Activated naive CD4-positive, alpha-beta T cell treated with anti-CD3 and anti-CD28 coated beads for 36 hours (primary cell): ENCODE data around the gene NECAB2. TPM values are rescaled to one million over a fixed set of nuclear protein-coding genes. Genes with fewer than 3 reads are reported as not detected.
"Not testable (repeated sequence)": the region's sequence is repeated elsewhere in the genome, so short reads cannot be mapped to it uniquely, and the experiment has no call there.

Experiments used
- CTCF ChIA-PET: fragments of 350-600 bp; sonication (Branson Sonifier 250); formaldehyde crosslinking; loops from one replicate; lab custom pipeline; 2021; ENCODE audit warnings: antibody characterized with exemption; lab: Charles Lee
- DNase-seq: peaks from one replicate; pipeline ENCODE4 v3.0.0-alpha.2; 2020
- H3K27ac Mint-ChIP-seq: one replicate; pipeline ENCODE4 v1.8.0; 2021; ENCODE audit warnings: mild to moderate bottlenecking, mixed read lengths
- H3K27me3 Mint-ChIP-seq: one replicate; pipeline ENCODE4 v1.8.0; 2021; ENCODE audit warnings: low read depth, mixed read lengths
- H3K36me3 Mint-ChIP-seq: one replicate; pipeline ENCODE4 v1.8.0; 2021; ENCODE audit warnings: low read depth, mixed read lengths
- H3K4me1 Mint-ChIP-seq: one replicate; pipeline ENCODE4 v1.8.0; 2021; ENCODE audit warnings: low read depth, mixed read lengths
- H3K4me3 Mint-ChIP-seq: one replicate; pipeline ENCODE4 v1.8.0; 2021; ENCODE audit warnings: mild to moderate bottlenecking, moderate library complexity, mixed read lengths
- H3K9me3 Mint-ChIP-seq: one replicate; pipeline ENCODE4 v1.8.0; 2021; ENCODE audit warnings: mixed read lengths
- intact Hi-C: fragments of 100-400 bp; cut with micrococcal nuclease; formaldehyde crosslinking; loops from one replicate; pipeline ENCODE4 v1.15.1; 2023
- total RNA-seq, 2 experiments: library from RNA; stranded (reverse); gene quantifications; one replicate each; pipeline ENCODE4 v1.2.3, GENCODE V29; 2021

NECAB2 gene
- total RNA-seq, 2 experiments from 2014 or later: not detected

DNA sequence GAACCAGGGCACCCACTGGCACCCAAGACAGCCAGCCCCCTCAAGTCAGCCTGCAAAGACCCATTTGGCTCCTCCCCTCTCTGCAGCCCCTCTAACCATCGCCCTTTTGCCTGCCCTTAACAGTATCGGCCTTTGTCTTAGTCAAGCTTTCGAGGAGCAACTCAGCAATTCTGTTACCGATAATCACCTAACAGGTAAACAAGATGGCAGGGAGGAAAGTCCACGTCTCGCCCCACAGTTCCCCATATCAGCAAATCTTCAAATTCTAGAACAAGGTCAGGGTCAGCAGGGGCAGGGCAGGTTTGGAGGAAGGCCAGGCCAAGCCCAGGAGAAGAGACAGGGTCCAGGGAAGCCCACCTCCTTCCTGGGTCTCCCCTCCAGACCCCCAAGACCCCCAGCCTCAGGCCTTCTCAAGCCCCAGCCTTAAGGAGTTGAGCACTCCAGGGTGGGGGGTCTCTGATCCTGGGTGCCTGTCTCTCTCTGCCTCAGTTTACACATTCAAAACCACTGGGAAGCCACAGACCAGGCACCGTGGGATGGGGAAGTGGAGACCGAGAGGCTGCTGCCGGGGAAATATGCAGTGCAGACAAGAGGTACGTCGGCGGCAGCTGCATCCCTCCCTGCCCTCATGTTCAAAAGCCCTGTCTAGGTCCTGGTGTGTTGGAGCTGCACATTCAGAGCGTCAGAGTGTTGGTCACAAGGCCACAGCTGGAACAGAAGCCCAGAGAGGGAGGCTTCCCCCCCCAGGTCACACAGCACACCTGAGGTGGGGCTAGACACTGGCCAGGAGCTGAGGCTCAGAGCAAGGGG, 18.9 kb upstream of the NECAB2 start:
- Mint-ChIP-seq H3K4me3 (no peak overlapping the region), H3K27ac (no peak overlapping the region), H3K36me3 (no peaks in the 10 kb centered on the region), H3K4me1 (peaks cover 11% of the 10 kb centered on the region), H3K27me3 (peaks cover 4% of the 10 kb centered on the region), H3K9me3 (no peaks in the 10 kb centered on the region)
- intact Hi-C loops: no loop called here
- no peak for DNase-seq
- CTCF ChIA-PET: interaction anchor here (0.6 kb wide), 1 partner anchor 238 kb away, joined by 3 read pairs; the partner anchor contains the start of gene TAF1C

DNA sequence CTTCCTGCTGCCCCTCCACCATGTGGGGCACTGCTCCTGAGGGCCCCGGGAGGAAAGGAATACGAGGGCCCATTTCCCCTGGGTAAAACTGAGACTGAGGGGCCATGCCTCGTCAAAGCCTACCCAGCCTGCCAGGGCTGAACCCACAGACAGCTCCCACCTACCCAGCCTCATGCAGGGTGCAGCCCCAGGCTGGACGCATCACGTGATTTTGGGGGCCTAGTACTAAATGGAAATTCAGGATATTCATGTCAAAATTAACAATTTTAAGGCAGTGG, 18.4 kb upstream of the NECAB2 start:
- intact Hi-C loops: loop anchor here (10.0 kb wide), 1 partner anchor 785 kb away; no protein-coding TSS in a partner anchor
- H3K27ac Mint-ChIP-seq: no peak overlapping the region
- CTCF ChIA-PET: interaction anchor here (0.6 kb wide), 1 partner anchor 238 kb away, joined by 3 read pairs; the partner anchor contains the start of gene TAF1C

DNA sequence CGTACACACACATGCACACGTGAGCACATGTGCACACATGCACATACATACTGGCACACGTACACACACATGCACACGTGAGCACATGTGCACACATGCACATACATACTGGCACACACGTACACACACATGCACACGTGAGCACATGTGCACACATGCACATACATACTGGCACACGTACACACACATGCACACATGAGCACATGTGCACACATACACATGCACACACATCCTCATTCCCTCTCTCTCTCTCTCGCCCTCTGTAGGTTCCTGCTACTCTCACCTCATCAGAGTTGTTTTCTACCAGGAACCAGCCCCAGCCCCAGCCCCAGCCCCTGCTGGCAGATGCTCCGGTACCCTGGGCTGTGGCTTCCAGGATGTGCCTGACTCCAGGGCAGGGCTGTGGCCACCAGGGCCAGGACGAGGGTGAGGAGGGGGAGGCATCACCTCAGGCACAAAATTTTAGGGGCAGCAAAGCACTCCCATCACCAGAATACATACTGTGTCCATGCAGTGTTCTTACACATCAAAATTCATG, 17.1 kb upstream of the NECAB2 start:
- peaks cover 22% of the 10 kb centered on the region for H3K27me3 Mint-ChIP-seq
- intact Hi-C loops: loop anchor here (10.0 kb wide), 1 partner anchor 784 kb away; no protein-coding TSS in a partner anchor
- H3K4me3 Mint-ChIP-seq, H3K27ac Mint-ChIP-seq, CTCF ChIA-PET, DNase-seq, H3K9me3 Mint-ChIP-seq, H3K36me3 Mint-ChIP-seq: not testable (repeated sequence)
- H3K4me1 Mint-ChIP-seq: peaks cover 16% of the 10 kb centered on the region

More for the DNA sequence above, 18.4 kb upstream of the NECAB2 start:
- no peak overlapping the region for H3K4me3 Mint-ChIP-seq
- no peaks in the 10 kb centered on the region for H3K9me3 Mint-ChIP-seq
- H3K27me3 Mint-ChIP-seq: peaks cover 10% of the 10 kb centered on the region
- H3K4me1 Mint-ChIP-seq: peaks cover 16% of the 10 kb centered on the region
- H3K36me3 Mint-ChIP-seq: no peaks in the 10 kb centered on the region
- no peak for DNase-seq

DNA sequence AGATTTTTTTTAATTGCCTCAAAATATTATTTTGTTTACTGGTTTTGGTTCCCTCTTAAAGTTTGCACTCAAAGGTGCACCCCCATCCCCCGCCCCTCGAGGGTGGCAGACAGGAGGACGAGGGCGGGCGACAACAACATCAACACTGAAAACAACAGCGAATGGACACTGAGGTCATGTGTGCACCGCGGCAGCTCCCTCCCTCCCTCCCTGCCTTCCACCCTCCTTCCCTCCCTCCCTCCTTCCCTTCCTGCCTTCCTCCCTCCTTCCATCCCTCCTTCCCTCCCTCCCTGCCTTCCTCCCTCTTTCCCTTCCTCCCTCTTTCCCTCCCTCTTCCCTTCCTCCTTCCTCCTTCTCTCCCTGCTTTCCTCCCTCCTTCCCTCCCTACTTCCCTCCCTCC, 16.5 kb upstream of the NECAB2 start:
- CTCF ChIA-PET: no interaction called here
- no peaks in the 10 kb centered on the region for H3K36me3 Mint-ChIP-seq
- H3K27ac Mint-ChIP-seq: no peak overlapping the region
- H3K9me3 Mint-ChIP-seq: no peaks in the 10 kb centered on the region
- peaks cover 25% of the 10 kb centered on the region for H3K27me3 Mint-ChIP-seq
- intact Hi-C loops: loop anchor here (10.0 kb wide), 1 partner anchor 783 kb away; no protein-coding TSS in a partner anchor
- peaks cover 16% of the 10 kb centered on the region for H3K4me1 Mint-ChIP-seq
- no peak overlapping the region for H3K4me3 Mint-ChIP-seq
- DNase-seq: no peak

DNA sequence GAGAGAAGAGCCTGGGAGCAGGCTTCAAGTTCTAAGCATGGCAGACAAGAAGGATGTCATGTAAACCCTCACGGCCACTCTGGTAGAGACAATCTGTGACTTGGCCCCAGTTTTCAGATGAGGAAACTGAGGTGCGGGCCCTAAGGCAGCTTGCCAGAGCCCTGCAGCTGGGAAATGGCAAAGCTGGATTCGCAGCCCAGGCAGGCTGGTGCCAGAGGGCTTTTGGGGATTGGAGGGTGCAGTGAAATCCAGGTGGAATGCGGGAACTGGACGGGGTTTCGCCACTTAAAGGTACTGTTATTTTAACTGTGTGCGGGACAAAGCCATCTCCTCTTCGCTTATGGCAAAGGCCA, 15.5 kb upstream of the NECAB2 start:
- no peaks in the 10 kb centered on the region for H3K9me3 Mint-ChIP-seq
- no peak for DNase-seq
- H3K4me1 Mint-ChIP-seq: peaks cover 16% of the 10 kb centered on the region
- no peak overlapping the region for H3K4me3 Mint-ChIP-seq
- H3K36me3 Mint-ChIP-seq: no peaks in the 10 kb centered on the region
- H3K27ac Mint-ChIP-seq: no peak overlapping the region
- CTCF ChIA-PET: interaction anchor here (7.6 kb wide), 1 partner anchor 114 kb away, joined by 90 read pairs; no protein-coding TSS in a partner anchor
- H3K27me3 Mint-ChIP-seq: peaks cover 28% of the 10 kb centered on the region
- intact Hi-C loops: loop anchor here (2.0 to 10.0 kb wide), 3 partner anchors 54 to 782 kb away; partner anchors contain the start of gene MLYCD

DNA sequence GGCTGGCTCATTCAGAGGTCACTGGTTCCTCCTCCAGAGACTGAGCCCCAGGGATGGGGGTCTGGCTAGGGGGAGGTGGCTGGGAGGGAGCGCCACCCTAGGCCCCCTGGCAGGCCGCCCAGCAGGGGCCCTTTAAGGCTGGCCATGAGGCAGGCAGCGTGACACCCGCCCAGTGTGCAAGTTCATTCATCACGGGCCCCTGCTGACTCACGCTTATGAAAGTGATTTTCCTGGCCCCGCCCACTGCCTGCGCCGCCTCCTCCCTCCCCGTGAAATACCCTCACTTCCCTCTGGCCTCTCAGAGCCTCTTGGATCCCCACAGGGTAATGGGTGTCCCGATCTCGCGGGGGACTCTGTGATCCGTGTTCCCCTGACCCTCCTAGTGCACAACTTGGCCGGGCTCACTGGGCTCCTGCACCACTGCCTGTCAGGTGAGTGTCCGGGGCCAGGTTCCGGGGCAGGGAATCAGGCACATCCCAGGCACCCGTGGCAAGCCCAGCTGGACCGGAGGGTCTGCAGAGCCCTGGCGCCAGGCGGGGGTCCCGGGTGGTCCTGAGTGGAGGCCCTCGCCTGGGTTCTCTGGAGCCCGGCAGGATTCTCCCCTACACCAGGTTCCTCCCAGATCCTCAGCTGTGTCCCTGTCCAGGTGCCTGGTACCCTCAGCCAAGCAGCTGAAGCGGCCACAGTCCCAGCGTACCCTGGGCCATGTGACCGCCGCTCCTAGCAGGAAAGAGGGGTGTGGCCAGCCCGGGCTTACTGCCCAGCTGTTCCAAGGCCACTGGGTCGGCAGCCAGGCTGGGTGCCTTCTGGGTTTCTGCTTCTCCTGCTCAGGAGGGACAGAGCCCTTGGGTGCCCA, 14.9 kb upstream of the NECAB2 start, which contains the start of gene OSGIN1:
Gene OSGIN1 (plus strand): TSS at position 301 of the 856 bp plus-strand sequence. CDS start 4,432 bp downstream, outside the sequence.
- Mint-ChIP-seq H3K4me1 (peaks cover 16% of the 10 kb centered on the region), H3K9me3 (no peaks in the 10 kb centered on the region), H3K4me3 (peak within 1 kb of the TSS; percentile 62), H3K27me3 (peaks cover 28% of the 10 kb centered on the region), H3K36me3 (no peaks in the 10 kb centered on the region), H3K27ac (no peak within 1 kb of the TSS)
- intact Hi-C loops: loop anchor here (1.0 to 10.0 kb wide), 4 partner anchors 27 to 782 kb away; partner anchors contain the start of gene MLYCD
- peak; percentile 95 for DNase-seq
- CTCF ChIA-PET: interaction anchor here (0.9 to 7.6 kb wide), 6 partner anchors 24 to 203 kb away, joined by 3 to 90 read pairs (median 4); no protein-coding TSS in a partner anchor

DNA sequence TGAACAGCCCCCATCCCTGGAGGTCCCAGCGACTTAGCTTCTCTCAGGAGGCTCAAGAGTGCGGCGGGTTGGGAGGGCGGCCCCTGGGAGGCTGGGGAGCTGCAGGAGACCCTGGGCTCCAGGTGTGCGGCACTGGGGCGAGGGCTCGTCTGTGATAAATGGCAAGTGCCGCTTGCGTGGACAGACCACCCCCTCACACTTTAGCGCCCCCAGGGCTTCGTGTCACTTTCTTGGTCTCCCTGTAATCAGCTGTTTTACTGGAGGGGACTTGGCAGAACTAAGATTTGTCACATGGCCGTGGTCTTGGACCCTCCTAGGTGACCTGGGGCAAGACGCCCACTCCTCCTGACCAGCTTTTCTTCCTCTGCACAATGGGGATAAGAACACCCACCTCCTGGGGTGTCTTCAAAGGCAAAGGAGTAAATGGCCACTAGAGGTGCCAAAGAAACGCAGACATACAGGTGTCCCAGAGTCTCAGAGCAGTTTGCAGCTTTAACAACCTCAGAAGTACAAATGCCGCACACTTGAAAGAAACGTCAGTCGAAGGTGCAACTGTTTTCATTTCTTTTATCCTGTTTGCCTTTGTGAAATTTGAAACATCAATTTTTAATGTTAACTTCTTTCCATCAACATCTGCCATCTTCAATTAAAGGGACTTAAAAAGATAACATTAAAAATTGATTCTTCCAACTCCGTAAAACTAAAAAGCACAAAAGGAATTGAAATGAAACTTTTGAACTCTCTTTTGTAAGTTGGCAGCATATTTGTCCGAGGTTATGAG, 14.1 kb upstream of the NECAB2 start:
- DNase-seq: peak; percentile 31
- Mint-ChIP-seq H3K4me1 (peaks cover 16% of the 10 kb centered on the region), H3K36me3 (no peaks in the 10 kb centered on the region), H3K27me3 (peaks cover 28% of the 10 kb centered on the region), H3K27ac (no peak overlapping the region), H3K9me3 (no peaks in the 10 kb centered on the region), H3K4me3 (peak overlapping the region; percentile 62)
- CTCF ChIA-PET: interaction anchor here (0.8 to 7.6 kb wide), 8 partner anchors 11 to 222 kb away, joined by 3 to 90 read pairs (median 3); no protein-coding TSS in a partner anchor
- intact Hi-C loops: loop anchor here (1.0 to 10.0 kb wide), 5 partner anchors 28 to 781 kb away; partner anchors contain the start of gene MLYCD

DNA sequence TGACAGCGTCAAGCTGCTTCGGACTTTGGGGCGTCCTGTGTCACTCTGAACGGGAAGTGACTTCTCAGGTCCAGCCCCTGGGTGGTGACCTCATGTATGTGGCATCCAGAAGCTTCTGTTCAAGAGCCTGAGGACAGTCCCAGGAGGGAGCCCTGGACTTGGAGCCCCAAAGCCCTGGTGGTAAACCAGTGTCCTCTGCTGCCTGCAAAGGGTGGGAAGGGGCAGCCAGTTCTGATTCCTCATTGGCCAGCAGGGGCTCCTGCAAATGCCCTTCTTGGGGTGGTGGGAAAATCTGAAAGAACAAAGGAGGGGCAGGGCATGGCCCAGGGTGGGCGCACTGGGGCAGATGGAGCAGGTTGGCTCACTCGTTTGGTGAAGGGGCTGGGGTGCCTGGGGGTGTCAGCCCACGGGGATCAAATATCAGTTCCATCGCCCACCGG, 13.4 kb upstream of the NECAB2 start:
- H3K4me3 Mint-ChIP-seq: no peak overlapping the region
- H3K27me3 Mint-ChIP-seq: peaks cover 28% of the 10 kb centered on the region
- intact Hi-C loops: loop anchor here (2.0 to 10.0 kb wide), 2 partner anchors 552 to 780 kb away; no protein-coding TSS in a partner anchor
- CTCF ChIA-PET: interaction anchor here (0.8 to 7.6 kb wide), 4 partner anchors 12 to 221 kb away, joined by 3 to 90 read pairs (median 4); no protein-coding TSS in a partner anchor
- H3K36me3 Mint-ChIP-seq: no peaks in the 10 kb centered on the region
- H3K9me3 Mint-ChIP-seq: no peaks in the 10 kb centered on the region
- peaks cover 16% of the 10 kb centered on the region for H3K4me1 Mint-ChIP-seq
- no peak for DNase-seq
- no peak overlapping the region for H3K27ac Mint-ChIP-seq

DNA sequence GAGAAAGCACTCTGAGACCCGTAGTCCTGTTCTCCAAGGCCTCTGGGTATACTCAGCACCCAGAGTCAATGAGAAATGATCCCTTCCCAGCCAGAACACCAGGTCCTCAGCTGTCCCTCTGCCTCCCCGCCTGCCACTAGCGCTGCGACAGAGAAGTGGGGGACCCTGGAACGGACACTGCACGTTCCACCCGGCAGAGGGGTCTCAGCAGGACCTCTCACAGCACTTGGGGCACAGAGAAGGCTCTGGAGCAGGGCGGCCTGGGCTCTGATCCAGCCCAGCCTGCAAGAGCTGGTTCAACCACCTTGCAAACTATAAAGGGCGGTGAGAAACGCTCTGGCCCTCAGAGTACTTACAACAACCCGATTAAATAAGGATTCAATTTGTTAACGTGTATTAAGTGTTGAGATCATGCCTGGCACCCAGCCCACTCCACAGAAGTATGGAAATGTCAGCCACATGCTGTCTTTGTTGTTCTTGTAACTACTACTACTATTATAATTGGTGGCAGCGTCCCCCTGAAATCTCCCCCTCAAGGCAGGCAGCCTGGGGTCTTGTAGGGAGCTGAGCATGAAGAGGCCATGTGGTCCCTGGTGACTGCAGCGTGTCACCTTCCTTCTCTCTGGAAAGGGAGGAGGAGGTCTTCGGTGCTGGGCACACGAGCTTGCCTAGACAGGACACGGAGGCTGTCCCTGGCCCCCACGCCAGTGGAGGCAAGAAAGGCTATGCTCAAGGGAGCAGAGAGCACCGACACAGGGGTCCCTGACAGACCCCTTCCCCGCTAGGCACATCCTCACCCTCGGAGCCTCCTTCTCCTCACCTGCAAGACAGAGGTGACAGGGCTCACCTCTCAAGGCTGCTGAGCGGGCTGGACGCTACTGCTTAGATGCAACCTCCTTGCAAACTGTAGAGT, 12.6 kb upstream of the NECAB2 start:
- H3K27me3 Mint-ChIP-seq: peaks cover 28% of the 10 kb centered on the region
- CTCF ChIA-PET: interaction anchor here (1.2 to 7.6 kb wide), 5 partner anchors 22 to 220 kb away, joined by 3 to 90 read pairs (median 4); no protein-coding TSS in a partner anchor
- no peaks in the 10 kb centered on the region for H3K36me3 Mint-ChIP-seq
- peaks cover 16% of the 10 kb centered on the region for H3K4me1 Mint-ChIP-seq
- no peaks in the 10 kb centered on the region for H3K9me3 Mint-ChIP-seq
- no peak for DNase-seq
- H3K27ac Mint-ChIP-seq: no peak overlapping the region
- H3K4me3 Mint-ChIP-seq: no peak overlapping the region
- intact Hi-C loops: loop anchor here (1.0 to 10.0 kb wide), 4 partner anchors 110 to 779 kb away; no protein-coding TSS in a partner anchor
